Keratinocyte (primary cell): Measurements from ENCODE around the gene FUT7. TPM values are rescaled to one million over a fixed set of nuclear protein-coding genes. Genes with fewer than 3 reads are reported as not detected.

Source experiments
- DNase-seq: peaks from one replicate; pipeline ENCODE4 v3.0.0-alpha.2; 2011; ENCODE audit warnings: low read depth, missing footprints, low spot score
- FAIRE-seq: peaks from 2 replicates; lab custom pipeline; 2011; peaks lifted over from hg19 to GRCh38; lab: Jason Lieb, UNC
- H2AFZ ChIP-seq: 2 replicates; pipeline ENCODE4 v1.6.0; 2012; ENCODE audit warnings: low read length, control low read depth, inconsistent platforms; ENCODE audit not compliant: control insufficient read depth
- H3K27ac ChIP-seq: 2 replicates; pipeline ENCODE4 v1.5.1; 2011; ENCODE audit warnings: low read length; ENCODE audit not compliant: control insufficient read depth, insufficient read depth
- H3K27me3 ChIP-seq: 3 replicates; pipeline ENCODE4 v1.6.0; 2011; ENCODE audit warnings: low read length; ENCODE audit not compliant: control insufficient read depth, insufficient read depth; ENCODE audit errors: extremely low read depth
- H3K36me3 ChIP-seq, 2 experiments: 2 replicates in 1 of 2; 3 replicates in 1 of 2; pipeline ENCODE4 v1.5.1; 2011; ENCODE audit warnings: low read length in 2 of 2, mild to moderate bottlenecking in 1 of 2; ENCODE audit not compliant: control insufficient read depth in 2 of 2, insufficient read depth in 2 of 2; ENCODE audit errors: extremely low read depth in 1 of 2
- H3K4me1 ChIP-seq: 3 replicates; pipeline ENCODE4 v1.5.1; 2011; ENCODE audit warnings: low read length; ENCODE audit not compliant: control insufficient read depth, insufficient read depth; ENCODE audit errors: extremely low read depth
- H3K4me2 ChIP-seq: 3 replicates; pipeline ENCODE4 v1.6.0; 2011; ENCODE audit warnings: low read depth, low read length; ENCODE audit not compliant: control insufficient read depth, insufficient read depth; ENCODE audit errors: extremely low read depth
- H3K4me3 ChIP-seq, 3 experiments: fragments of 200-600 bp in 1 of 3; sonication (generic) in 1 of 3; 2 replicates in 2 of 3; 3 replicates in 1 of 3; pipeline ENCODE4 v1.5.1; 2011 to 2016; ENCODE audit warnings: low read length in 3 of 3, mild to moderate bottlenecking in 3 of 3, control low read depth in 2 of 3, inconsistent platforms in 1 of 3, low read depth in 1 of 3, mixed read lengths in 1 of 3, mixed run types in 1 of 3, moderate library complexity in 1 of 3; ENCODE audit not compliant: control insufficient read depth in 2 of 3, insufficient read depth in 2 of 3; ENCODE audit errors: extremely low read depth in 1 of 3
- H3K79me2 ChIP-seq: 2 replicates; pipeline ENCODE4 v1.6.0; 2012; ENCODE audit warnings: low read length; ENCODE audit not compliant: control insufficient read depth, insufficient read depth
- H3K9ac ChIP-seq: 3 replicates; pipeline ENCODE4 v1.6.0; 2011; ENCODE audit warnings: low read length; ENCODE audit not compliant: control insufficient read depth, insufficient read depth; ENCODE audit errors: extremely low read depth
- H3K9me1 ChIP-seq: 3 replicates; pipeline ENCODE4 v1.6.0; 2011; ENCODE audit warnings: low read length; ENCODE audit not compliant: control insufficient read depth, insufficient read depth; ENCODE audit errors: extremely low read depth
- H3K9me3 ChIP-seq: 2 replicates; pipeline ENCODE4 v1.5.1; 2012; ENCODE audit warnings: low read depth, low read length; ENCODE audit not compliant: control insufficient read depth
- H4K20me1 ChIP-seq: 3 replicates; pipeline ENCODE4 v1.6.0; 2011; ENCODE audit warnings: low read length; ENCODE audit not compliant: control insufficient read depth, insufficient read depth; ENCODE audit errors: extremely low read depth
- EZH2 ChIP-seq: IDR thresholded peaks from one replicate; pipeline ENCODE4 v1.6.1; 2012; ENCODE audit warnings: inconsistent platforms, mild to moderate bottlenecking, low read length, moderate library complexity
- dilution Hi-C: fragments of 300-500 bp; cut with MboI; formaldehyde crosslinking; loops from one replicate; pipeline ENCODE4 v1.7.0; 2020; ENCODE audit warnings: low sequenced_read_pairs; ENCODE audit not compliant: extremely low pct_ligation_motif_present
- polyA plus RNA-seq, 5 experiments: library from polyadenylated mRNA; depleted of rRNA in 3 of 5; stranded (reverse) in 3 of 5; stranded (forward) in 1 of 5; unstranded in 1 of 5; fragments of >200 nt; gene quantifications; 1 replicate in 1 of 5; 2 replicates in 3 of 5; 3 replicates in 1 of 5; pipeline versions ENCODE4 v1.2.1 to v1.2.3, GENCODE V29; 2011 to 2012; ENCODE audit warnings: missing spikeins in 2 of 5, low read depth in 1 of 5, low replicate concordance in 1 of 5
- TF ChIP-seq, protein P1 (sequence below), 3 experiments: IDR thresholded peaks in 1 of 3; conservative IDR thresholded peaks in 1 of 3; optimal IDR thresholded peaks in 1 of 3; 2 replicates in 2 of 3; 3 replicates in 1 of 3; pipeline versions ENCODE3 to v1.5.1; 2011; ENCODE audit warnings: low read length in 3 of 3, mild to moderate bottlenecking in 3 of 3, moderate library complexity in 2 of 3, control low read depth in 1 of 3, inconsistent platforms in 1 of 3; ENCODE audit not compliant: insufficient read depth in 2 of 3; ENCODE audit errors: extremely low read depth in 1 of 3

FUT7 gene
- polyA plus RNA-seq, 1 donor (not counting 4 experiments of a cell fraction or from before 2014, with no cell fraction given) = not detected

GRCh38 chr9:137044037-137044436 lies 12.1 kb upstream of the FUT7 start:
- Histone ChIP-seq H3K4me2 (no peak overlapping the region), H3K4me3 (no peak overlapping the region), H4K20me1 (peaks cover 6% of the 10 kb centered on the region), H2AFZ (no peak overlapping the region), H3K79me2 (peaks cover 2% of the 10 kb centered on the region), H3K4me1 (peaks cover 11% of the 10 kb centered on the region), H3K36me3 (peaks cover 0 to 2% of the 10 kb centered on the region in 2 experiments), H3K9me1 (no peaks in the 10 kb centered on the region), H3K27ac (no peak overlapping the region), H3K9me3 (no peaks in the 10 kb centered on the region), H3K9ac (no peak overlapping the region), H3K27me3 (peaks cover 19% of the 10 kb centered on the region)
- TF ChIP-seq, protein P1, sequence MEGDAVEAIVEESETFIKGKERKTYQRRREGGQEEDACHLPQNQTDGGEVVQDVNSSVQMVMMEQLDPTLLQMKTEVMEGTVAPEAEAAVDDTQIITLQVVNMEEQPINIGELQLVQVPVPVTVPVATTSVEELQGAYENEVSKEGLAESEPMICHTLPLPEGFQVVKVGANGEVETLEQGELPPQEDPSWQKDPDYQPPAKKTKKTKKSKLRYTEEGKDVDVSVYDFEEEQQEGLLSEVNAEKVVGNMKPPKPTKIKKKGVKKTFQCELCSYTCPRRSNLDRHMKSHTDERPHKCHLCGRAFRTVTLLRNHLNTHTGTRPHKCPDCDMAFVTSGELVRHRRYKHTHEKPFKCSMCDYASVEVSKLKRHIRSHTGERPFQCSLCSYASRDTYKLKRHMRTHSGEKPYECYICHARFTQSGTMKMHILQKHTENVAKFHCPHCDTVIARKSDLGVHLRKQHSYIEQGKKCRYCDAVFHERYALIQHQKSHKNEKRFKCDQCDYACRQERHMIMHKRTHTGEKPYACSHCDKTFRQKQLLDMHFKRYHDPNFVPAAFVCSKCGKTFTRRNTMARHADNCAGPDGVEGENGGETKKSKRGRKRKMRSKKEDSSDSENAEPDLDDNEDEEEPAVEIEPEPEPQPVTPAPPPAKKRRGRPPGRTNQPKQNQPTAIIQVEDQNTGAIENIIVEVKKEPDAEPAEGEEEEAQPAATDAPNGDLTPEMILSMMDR (optimal IDR thresholded peaks at IDR 0.05 in 1 of 3, IDR thresholded peaks at IDR 0.05 in 1 of 3, conservative IDR thresholded peaks at IDR 0.05 in 1 of 3; ENCODE audit: extremely low read depth in 1 of 3, insufficient read depth in 2 of 3, low read length in 3 of 3) = no peak
- no peak for TF ChIP-seq EZH2
- dilution Hi-C loops = no loop called here
- DNase-seq (no peak), FAIRE-seq (no peak)

GRCh38 chr9:137042751-137043727 lies 11.2 kb upstream of the FUT7 start:
- dilution Hi-C loops = no loop called here
- H3K27ac ChIP-seq = no peak overlapping the region
- H3K36me3 ChIP-seq = peaks cover 0 to 4% of the 10 kb centered on the region in 2 experiments
- H3K4me3 ChIP-seq = no peak overlapping the region
- peaks cover 6% of the 10 kb centered on the region for H4K20me1 ChIP-seq
- H3K27me3 ChIP-seq = peaks cover 17% of the 10 kb centered on the region
- H3K4me2 ChIP-seq = no peak overlapping the region
- peaks cover 11% of the 10 kb centered on the region for H3K4me1 ChIP-seq
- H3K79me2 ChIP-seq = peaks cover 2% of the 10 kb centered on the region
- no peak overlapping the region for H3K9ac ChIP-seq
- H3K9me3 ChIP-seq = no peaks in the 10 kb centered on the region
- FAIRE-seq (no peak), DNase-seq (no peak)
- TF ChIP-seq, protein P1 (optimal IDR thresholded peaks at IDR 0.05 in 1 of 3, IDR thresholded peaks at IDR 0.05 in 1 of 3, conservative IDR thresholded peaks at IDR 0.05 in 1 of 3; ENCODE audit: extremely low read depth in 1 of 3, insufficient read depth in 2 of 3, low read length in 3 of 3) = no peak
- no peak for TF ChIP-seq EZH2
- H3K9me1 ChIP-seq = no peaks in the 10 kb centered on the region
- H2AFZ ChIP-seq = no peak overlapping the region
